ENCODE measurements around the gene CD151. TPM values are rescaled to one million over a fixed set of nuclear protein-coding genes. Genes with fewer than 3 reads are reported as not detected.

Gene CD151
- total and polyA plus RNA-seq, 5 experiments from 2014 or later: 9.4 to 24.3 (median 11.2) TPM

GRCh38 chr11:858762-859339 is 26.1 kb downstream of the CD151 start:
- H3K36me3 Mint-ChIP-seq: no peaks in the 10 kb centered on the region
- POLR2A ChIA-PET: interaction anchor here (0.6 to 2.0 kb wide), 3 partner anchors 16 to 112 kb away, joined by 3 to 6 read pairs (median 5); partner anchors contain the start of genes POLR2L and TSPAN4
- no peaks in the 10 kb centered on the region for H3K9me3 Mint-ChIP-seq
- H3K4me3 Mint-ChIP-seq: no peak overlapping the region
- peak overlapping the region in 1 of 10 donors; percentile 48 for H3K27ac Mint-ChIP-seq
- DNase-seq (no peak), ATAC-seq (no peak)
- peaks cover 5 to 11% (median 9%) of the 10 kb centered on the region in 4 donors for H3K4me1 Mint-ChIP-seq
- H3K27me3 Mint-ChIP-seq: no peaks in the 10 kb centered on the region

GRCh38 chr11:859394-860131 is 26.8 kb downstream of the CD151 start:
- Mint-ChIP-seq H3K27ac (no peak overlapping the region), H3K36me3 (no peaks in the 10 kb centered on the region), H3K4me1 (peaks cover 5 to 11% (median 9%) of the 10 kb centered on the region in 4 donors), H3K9me3 (no peaks in the 10 kb centered on the region), H3K27me3 (no peaks in the 10 kb centered on the region), H3K4me3 (no peak overlapping the region)
- POLR2A ChIA-PET: interaction anchor here (2.0 kb wide), 1 partner anchor 17 kb away, joined by 5 read pairs; the partner anchor contains the start of genes POLR2L and TSPAN4
- no peak for DNase-seq
- ATAC-seq: no peak

DNA sequence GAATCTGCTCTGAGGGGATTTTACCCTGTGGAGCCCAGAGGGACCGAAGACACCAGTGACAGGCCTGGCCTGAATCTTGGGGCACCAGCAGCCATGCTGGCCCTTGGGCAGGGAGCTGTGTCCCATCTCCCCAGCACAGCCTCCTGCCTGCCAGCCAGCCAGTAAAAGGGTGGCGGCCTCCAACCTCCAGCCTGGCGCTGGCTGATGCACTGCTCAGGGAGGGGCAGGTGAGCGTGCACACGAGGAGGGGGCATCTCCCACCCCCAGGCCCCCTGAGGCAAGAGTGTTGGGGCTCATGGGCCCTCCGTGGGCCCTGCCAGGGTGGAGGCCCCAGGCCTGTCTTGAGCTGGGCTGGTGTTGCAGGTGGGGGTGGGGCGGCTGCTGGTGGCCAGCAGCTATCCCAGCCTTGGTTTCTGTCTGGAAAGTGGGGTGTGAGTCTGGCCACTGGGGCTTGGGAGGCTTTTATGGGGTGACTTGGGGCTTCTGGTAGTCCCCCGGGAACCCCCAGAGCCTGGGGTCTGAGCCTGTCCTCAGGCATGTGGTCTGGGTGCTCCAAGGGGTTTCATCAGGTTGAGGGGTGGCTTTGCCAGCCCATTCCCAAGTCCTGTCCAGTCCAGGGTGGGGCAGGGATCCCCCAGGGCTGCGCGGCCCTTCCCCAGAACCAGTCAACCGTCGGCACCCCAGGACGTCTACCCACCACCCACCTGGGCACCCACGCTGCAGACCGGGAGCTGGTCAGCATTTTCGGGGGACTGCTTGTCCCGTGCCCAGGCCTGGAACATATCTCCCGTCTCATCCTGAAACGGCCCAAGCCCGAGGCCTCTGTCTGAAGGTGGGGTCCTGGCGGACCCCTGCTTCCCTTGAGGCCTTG is 27.7 kb downstream of the CD151 start:
- Mint-ChIP-seq H3K9me3 (no peaks in the 10 kb centered on the region), H3K4me1 (peaks cover 5 to 11% (median 9%) of the 10 kb centered on the region in 4 donors), H3K27ac (no peak overlapping the region), H3K4me3 (no peak overlapping the region), H3K36me3 (no peaks in the 10 kb centered on the region), H3K27me3 (no peaks in the 10 kb centered on the region)
- DNase-seq: no peak
- POLR2A ChIA-PET: interaction anchor here (0.8 kb wide), 1 partner anchor 13 kb away, joined by 4 read pairs; no protein-coding TSS in a partner anchor
- no peak for ATAC-seq

DNA sequence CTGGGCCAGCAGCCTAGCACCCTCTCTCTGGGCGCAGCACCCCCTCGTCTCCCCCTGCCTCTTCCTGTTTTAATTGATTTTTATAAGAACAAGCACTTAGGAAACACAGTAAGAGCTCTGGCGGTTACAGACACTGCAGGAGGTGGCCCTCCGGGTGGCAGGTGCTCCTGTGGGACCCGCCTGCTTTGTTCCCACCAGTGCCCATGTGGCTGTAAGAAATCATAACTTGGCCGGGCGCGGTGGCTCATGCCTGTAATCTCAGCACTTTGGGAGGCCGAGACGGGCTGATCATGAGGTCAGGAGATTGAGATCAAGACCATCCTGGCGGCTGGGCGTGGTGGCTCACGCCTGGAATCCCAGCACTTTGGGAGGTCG is 28.3 kb downstream of the CD151 start:
- peaks cover 5 to 11% (median 8%) of the 10 kb centered on the region in 4 donors for H3K4me1 Mint-ChIP-seq
- POLR2A ChIA-PET: no interaction called here
- no peak for ATAC-seq
- no peak overlapping the region for H3K4me3 Mint-ChIP-seq
- H3K9me3 Mint-ChIP-seq: no peaks in the 10 kb centered on the region
- no peak for DNase-seq
- no peaks in the 10 kb centered on the region for H3K27me3 Mint-ChIP-seq
- peak overlapping the region in 2 of 10 donors; percentile 47 to 80 for H3K27ac Mint-ChIP-seq
- H3K36me3 Mint-ChIP-seq: no peaks in the 10 kb centered on the region

DNA sequence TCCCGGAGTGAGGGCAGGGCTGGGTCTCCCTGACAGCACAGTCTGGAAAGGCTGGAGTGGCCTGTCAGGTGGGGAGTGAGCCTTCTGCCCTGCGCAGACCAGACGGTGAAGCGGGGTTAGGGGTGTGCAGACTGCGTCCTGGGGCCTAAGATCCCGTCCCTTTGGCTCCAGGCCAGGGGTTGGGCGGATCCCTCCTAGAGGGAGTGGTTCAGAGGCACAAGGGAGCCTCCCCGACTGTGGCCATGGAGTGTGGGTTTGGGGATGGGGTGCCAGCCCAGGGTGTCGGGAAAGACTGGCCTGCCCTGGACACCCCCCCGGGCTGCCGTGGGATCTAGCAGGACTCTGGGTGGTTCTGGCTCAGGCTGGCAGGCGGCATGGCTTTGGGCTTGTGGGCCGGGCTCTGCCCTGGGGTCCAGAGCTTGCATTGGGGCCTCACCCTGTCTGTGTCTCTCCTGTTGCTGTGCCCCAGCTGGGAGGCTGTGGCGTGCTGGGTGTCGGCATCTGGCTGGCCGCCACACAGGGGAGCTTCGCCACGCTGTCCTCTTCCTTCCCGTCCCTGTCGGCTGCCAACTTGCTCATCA is 29.4 kb downstream of the CD151 start:
- Mint-ChIP-seq H3K27me3 (no peaks in the 10 kb centered on the region), H3K36me3 (no peaks in the 10 kb centered on the region), H3K27ac (peak overlapping the region in 1 of 10 donors; percentile 80), H3K4me1 (peaks cover under 1 to 7% (median 4%) of the 10 kb centered on the region in 4 donors), H3K9me3 (no peaks in the 10 kb centered on the region), H3K4me3 (no peak overlapping the region)
- POLR2A ChIA-PET: no interaction called here
- no peak for ATAC-seq
- DNase-seq: no peak

- Mint-ChIP-seq H3K36me3 (no peaks in the 10 kb centered on the region), H3K9me3 (no peaks in the 10 kb centered on the region), H3K4me3 (no peak overlapping the region), H3K27ac (no peak overlapping the region), H3K27me3 (no peaks in the 10 kb centered on the region), H3K4me1 (peaks cover 0 to 7% (median 3%) of the 10 kb centered on the region in 4 donors)
- ATAC-seq (no peak), DNase-seq (no peak)
- POLR2A ChIA-PET: no interaction called here
Observed at GRCh38 chr11:862696-863022, 29.9 kb downstream of the CD151 start.

- POLR2A ChIA-PET: interaction anchor here (0.7 kb wide), 1 partner anchor 29 kb away, joined by 3 read pairs; no protein-coding TSS in a partner anchor
- Mint-ChIP-seq H3K9me3 (no peaks in the 10 kb centered on the region), H3K4me3 (no peak overlapping the region), H3K36me3 (no peaks in the 10 kb centered on the region), H3K27me3 (no peaks in the 10 kb centered on the region), H3K4me1 (peaks cover 0 to 7% (median 2%) of the 10 kb centered on the region in 4 donors), H3K27ac (no peak overlapping the region)
- no peak for ATAC-seq
- DNase-seq: no peak
Observed at GRCh38 chr11:863023-863909, 30.5 kb downstream of the CD151 start.

DNA sequence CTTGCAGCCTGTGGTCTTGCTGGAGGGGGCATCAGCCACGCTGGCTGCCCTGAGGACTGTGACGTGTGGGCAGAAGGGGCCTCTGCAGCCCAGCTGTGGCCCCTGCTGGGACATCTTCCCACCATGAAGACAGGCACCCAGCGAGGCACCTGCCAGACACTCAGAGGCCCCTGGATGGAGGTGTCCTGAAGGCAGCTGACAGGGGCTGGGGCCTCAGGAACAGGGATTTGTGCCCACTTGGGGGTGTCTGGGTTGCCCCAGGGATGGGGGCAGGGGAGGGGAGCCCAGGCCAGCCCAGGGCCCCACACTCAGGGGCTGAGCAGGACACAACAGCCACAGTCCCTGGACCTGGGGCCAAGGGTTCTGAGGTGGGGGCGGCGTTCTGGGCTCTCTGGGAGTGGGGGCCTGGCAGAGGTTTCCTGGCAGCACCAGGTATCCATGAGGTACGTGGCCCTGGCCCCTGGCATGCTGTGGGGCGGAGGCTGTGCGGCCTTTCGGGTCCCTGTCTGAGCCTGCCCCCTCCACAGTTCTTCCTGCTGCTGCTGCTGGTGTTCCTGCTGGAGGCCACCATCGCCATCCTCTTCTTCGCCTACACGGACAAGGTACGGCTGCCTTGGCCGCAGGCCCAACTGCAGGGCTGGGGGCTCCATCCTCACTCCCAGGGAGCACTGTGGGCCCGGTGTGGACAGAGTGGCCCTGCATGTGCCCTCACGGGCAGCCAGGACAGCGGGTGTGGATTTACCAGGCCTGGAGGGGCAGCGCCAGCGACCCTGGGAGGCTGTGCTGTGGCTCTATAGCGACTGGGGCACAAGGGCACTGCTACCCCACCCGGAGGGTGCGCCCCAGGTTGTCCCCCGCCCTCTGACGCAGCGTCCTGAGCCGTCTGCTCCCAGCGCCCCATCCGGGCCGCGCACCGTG is 31.4 kb downstream of the CD151 start:
- H3K4me3 Mint-ChIP-seq: no peak overlapping the region
- H3K4me1 Mint-ChIP-seq: peaks cover 0 to 6% (median 1%) of the 10 kb centered on the region in 4 donors
- no peaks in the 10 kb centered on the region for H3K9me3 Mint-ChIP-seq
- no peak for DNase-seq
- H3K27me3 Mint-ChIP-seq: no peaks in the 10 kb centered on the region
- POLR2A ChIA-PET: no interaction called here
- no peak for ATAC-seq
- peaks cover 0 to 5% (median 0%) of the 10 kb centered on the region in 3 donors for H3K36me3 Mint-ChIP-seq
- no peak overlapping the region for H3K27ac Mint-ChIP-seq

- Mint-ChIP-seq H3K4me3 (no peak overlapping the region), H3K27ac (peak overlapping the region in 1 of 10 donors; percentile 41), H3K9me3 (no peaks in the 10 kb centered on the region), H3K27me3 (no peaks in the 10 kb centered on the region), H3K36me3 (peaks cover 0 to 5% (median 0%) of the 10 kb centered on the region in 3 donors), H3K4me1 (peaks cover 0 to 1% (median under 1%) of the 10 kb centered on the region in 4 donors)
- ATAC-seq (no peak), DNase-seq (no peak)
- POLR2A ChIA-PET: interaction anchor here (0.6 kb wide), 1 partner anchor 108 kb away, joined by 5 read pairs; no protein-coding TSS in a partner anchor
Observed at GRCh38 chr11:864898-865297, 32.1 kb downstream of the CD151 start.

DNA sequence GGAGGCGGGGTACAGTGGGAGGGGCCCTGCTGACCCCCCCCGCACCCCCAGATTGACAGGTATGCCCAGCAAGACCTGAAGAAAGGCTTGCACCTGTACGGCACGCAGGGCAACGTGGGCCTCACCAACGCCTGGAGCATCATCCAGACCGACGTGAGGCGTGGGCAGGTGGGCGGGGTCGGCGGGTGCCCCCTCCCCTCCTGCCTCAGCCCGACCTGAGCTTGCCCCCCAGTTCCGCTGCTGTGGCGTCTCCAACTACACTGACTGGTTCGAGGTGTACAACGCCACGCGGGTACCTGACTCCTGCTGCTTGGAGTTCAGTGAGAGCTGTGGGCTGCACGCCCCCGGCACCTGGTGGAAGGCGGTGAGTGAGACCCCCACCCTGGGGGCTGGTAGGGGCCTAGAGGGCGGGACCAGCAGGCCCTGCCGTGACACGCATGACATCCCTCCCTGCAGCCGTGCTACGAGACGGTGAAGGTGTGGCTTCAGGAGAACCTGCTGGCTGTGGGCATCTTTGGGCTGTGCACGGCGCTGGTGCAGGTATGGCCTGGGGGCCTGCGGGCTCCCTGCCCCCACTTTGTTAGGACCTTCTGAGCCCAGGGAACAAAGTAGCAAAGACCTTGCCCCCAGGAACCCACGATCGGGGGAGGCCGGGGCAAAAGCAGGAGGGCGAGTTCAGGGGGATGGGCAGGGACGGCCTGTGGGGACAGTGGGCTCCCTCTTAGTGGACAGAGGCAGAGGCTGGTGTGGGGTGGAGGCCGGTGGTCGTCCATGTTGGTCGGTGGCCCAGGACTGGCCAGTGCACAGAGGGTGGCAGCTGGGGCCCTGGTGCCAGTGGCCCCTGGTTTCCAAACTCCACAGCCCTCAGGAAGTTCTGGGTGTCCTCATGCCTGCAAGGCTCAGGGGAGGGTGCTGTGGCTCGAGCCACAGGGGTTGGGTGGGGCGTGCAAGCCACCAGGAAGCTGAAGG is 33.0 kb downstream of the CD151 start:
- no peak for ATAC-seq
- Mint-ChIP-seq H3K4me1 (peaks cover 0 to 1% (median 0%) of the 10 kb centered on the region in 4 donors), H3K9me3 (no peaks in the 10 kb centered on the region), H3K36me3 (peaks cover 0 to 5% (median 0%) of the 10 kb centered on the region in 3 donors), H3K27ac (no peak overlapping the region), H3K27me3 (no peaks in the 10 kb centered on the region), H3K4me3 (no peak overlapping the region)
- POLR2A ChIA-PET: interaction anchor here (0.6 kb wide), 1 partner anchor 28 kb away, joined by 3 read pairs; no protein-coding TSS in a partner anchor
- no peak for DNase-seq

Measured in naive thymus-derived CD8-positive, alpha-beta T cell (primary cell).